Neural cell (in vitro differentiated cells): ENCODE data around the gene STX8. TPM values are rescaled to one million over a fixed set of nuclear protein-coding genes. Genes with fewer than 3 reads are reported as not detected.

Source experiments
- H2AFZ ChIP-seq: fragments of 200-600, 300-800 bp; sonication (generic), shearing (Covaris generic); 2 replicates; pipeline ENCODE4 v1.6.0; 2014; ENCODE audit warnings: low read depth, mild to moderate bottlenecking, antibody characterized with exemption, low read length, moderate library complexity
- H3F3A ChIP-seq: fragments of 200-600 bp; shearing (Covaris generic); 2 replicates; pipeline ENCODE4 v1.6.1; 2016; ENCODE audit warnings: mild to moderate bottlenecking, moderate library complexity, mixed read lengths, antibody characterized with exemption, low read length; ENCODE audit not compliant: insufficient read depth, poor library complexity, severe bottlenecking
- H3K27ac ChIP-seq: fragments of 200-600, 300-800 bp; sonication (generic), shearing (Covaris generic); 2 replicates; pipeline ENCODE4 v1.5.1; 2014; ENCODE audit warnings: mild to moderate bottlenecking, low read length, moderate library complexity
- H3K27me3 ChIP-seq: fragments of 300-800, 200-600 bp; sonication (generic), shearing (Covaris generic); 2 replicates; pipeline ENCODE4 v1.6.0; 2014; ENCODE audit warnings: mild to moderate bottlenecking, low read depth, low read length, moderate library complexity; ENCODE audit not compliant: insufficient read depth
- H3K36me3 ChIP-seq: fragments of 300-800, 200-600 bp; sonication (generic), shearing (Covaris generic); 2 replicates; pipeline ENCODE4 v1.5.1; 2014; ENCODE audit warnings: mild to moderate bottlenecking, antibody characterized with exemption, low read length, moderate library complexity; ENCODE audit not compliant: insufficient read depth
- H3K4me2 ChIP-seq: fragments of 300-800, 200-600 bp; sonication (generic), shearing (Covaris generic); 2 replicates; pipeline ENCODE4 v1.6.0; 2014; ENCODE audit warnings: mild to moderate bottlenecking, low read length
- H3K4me3 ChIP-seq: fragments of 300-800, 200-600 bp; sonication (generic), shearing (Covaris generic); 2 replicates; pipeline ENCODE4 v1.5.1; 2014; ENCODE audit warnings: mild to moderate bottlenecking, low read length, moderate library complexity
- H3K79me2 ChIP-seq: fragments of 200-600 bp; shearing (Covaris generic); replicated peaks from 2 replicates; pipeline ENCODE4 v1.6.0; 2014; ENCODE audit warnings: mild to moderate bottlenecking, low read length, moderate library complexity; ENCODE audit not compliant: insufficient read depth
- H3K9ac ChIP-seq: fragments of 300-800, 200-600 bp; sonication (generic), shearing (Covaris generic); 2 replicates; pipeline ENCODE4 v1.6.1; 2016; ENCODE audit warnings: mild to moderate bottlenecking, low read length, mixed read lengths
- H3K9me2 ChIP-seq: fragments of 200-600 bp; shearing (Covaris generic); 2 replicates; pipeline ENCODE4 v1.6.1; 2016; ENCODE audit warnings: mild to moderate bottlenecking, low read length, mixed read lengths; ENCODE audit not compliant: insufficient read depth
- H3K9me3 ChIP-seq: fragments of 200-600, 300-800 bp; sonication (generic), shearing (Covaris generic); 2 replicates; pipeline ENCODE4 v1.6.1; 2016; ENCODE audit warnings: mild to moderate bottlenecking, mixed run types, low read length, moderate library complexity, mixed read lengths
- H4K20me1 ChIP-seq: fragments of 200-600 bp; shearing (Covaris generic); 2 replicates; pipeline ENCODE4 v1.6.1; 2016; ENCODE audit warnings: mild to moderate bottlenecking, mixed run types; ENCODE audit not compliant: insufficient read depth
- CTCF ChIP-seq: fragments of 450-650 bp; IDR thresholded peaks from 2 replicates; pipeline ENCODE4 v1.5.1; 2014; ENCODE audit warnings: antibody characterized with exemption, mild to moderate bottlenecking, moderate library complexity; ENCODE audit not compliant: poor library complexity, severe bottlenecking
- EP300 ChIP-seq: fragments of 450-650 bp; conservative IDR thresholded peaks from 2 replicates; pipeline ENCODE4 v1.6.1; 2014; ENCODE audit warnings: antibody characterized with exemption, mild to moderate bottlenecking, moderate library complexity; ENCODE audit not compliant: poor library complexity, severe bottlenecking
- EZH2 ChIP-seq: fragments of 200-600, 300-800 bp; shearing (Covaris generic), sonication (generic); IDR thresholded peaks from 2 replicates; pipeline ENCODE4 v1.6.1; 2014; ENCODE audit warnings: antibody characterized with exemption, low read length, borderline replicate concordance, mild to moderate bottlenecking; ENCODE audit not compliant: insufficient read depth, poor library complexity, severe bottlenecking
- MXI1 ChIP-seq: fragments of 450-650 bp; conservative IDR thresholded peaks from 2 replicates; pipeline ENCODE4 v1.6.1; 2014; ENCODE audit warnings: antibody characterized with exemption, mild to moderate bottlenecking; ENCODE audit not compliant: poor library complexity, severe bottlenecking
- POLR2AphosphoS5 ChIP-seq: IDR thresholded peaks from 2 replicates; pipeline ENCODE4 v1.6.1; 2012
- RAD21 ChIP-seq: fragments of 450-650 bp; conservative IDR thresholded peaks from 2 replicates; pipeline ENCODE4 v1.6.1; 2014; ENCODE audit warnings: antibody characterized with exemption, mild to moderate bottlenecking, moderate library complexity
- SMC3 ChIP-seq: fragments of 450-650 bp; conservative IDR thresholded peaks from 2 replicates; pipeline ENCODE4 v1.6.1; 2014; ENCODE audit warnings: antibody characterized with exemption, mild to moderate bottlenecking, moderate library complexity; ENCODE audit not compliant: poor library complexity
- TAF1 ChIP-seq: IDR thresholded peaks from 2 replicates; pipeline ENCODE4 v1.6.1; 2012; ENCODE audit warnings: low read depth
- polyA plus RNA-seq: library from polyadenylated mRNA; depleted of rRNA; stranded (reverse); fragments of >200 nt; gene quantifications from 2 replicates; pipeline ENCODE4 v1.2.3, GENCODE V29; 2014
- TF ChIP-seq, protein P1 (sequence below): IDR thresholded peaks from 2 replicates; pipeline ENCODE4 v1.6.1; 2012; ENCODE audit warnings: borderline replicate concordance

The STX8 gene
- polyA plus RNA-seq, 1 donor from 2014 or later, result 100 TPM

GRCh38 chr17:9521062-9521461, 54.6 kb downstream of the STX8 start:
- TF ChIP-seq POLR2AphosphoS5 (no peak), RAD21 (no peak), EP300 (no peak), TAF1 (no peak), EZH2 (no peak)
- TF ChIP-seq, protein P1, sequence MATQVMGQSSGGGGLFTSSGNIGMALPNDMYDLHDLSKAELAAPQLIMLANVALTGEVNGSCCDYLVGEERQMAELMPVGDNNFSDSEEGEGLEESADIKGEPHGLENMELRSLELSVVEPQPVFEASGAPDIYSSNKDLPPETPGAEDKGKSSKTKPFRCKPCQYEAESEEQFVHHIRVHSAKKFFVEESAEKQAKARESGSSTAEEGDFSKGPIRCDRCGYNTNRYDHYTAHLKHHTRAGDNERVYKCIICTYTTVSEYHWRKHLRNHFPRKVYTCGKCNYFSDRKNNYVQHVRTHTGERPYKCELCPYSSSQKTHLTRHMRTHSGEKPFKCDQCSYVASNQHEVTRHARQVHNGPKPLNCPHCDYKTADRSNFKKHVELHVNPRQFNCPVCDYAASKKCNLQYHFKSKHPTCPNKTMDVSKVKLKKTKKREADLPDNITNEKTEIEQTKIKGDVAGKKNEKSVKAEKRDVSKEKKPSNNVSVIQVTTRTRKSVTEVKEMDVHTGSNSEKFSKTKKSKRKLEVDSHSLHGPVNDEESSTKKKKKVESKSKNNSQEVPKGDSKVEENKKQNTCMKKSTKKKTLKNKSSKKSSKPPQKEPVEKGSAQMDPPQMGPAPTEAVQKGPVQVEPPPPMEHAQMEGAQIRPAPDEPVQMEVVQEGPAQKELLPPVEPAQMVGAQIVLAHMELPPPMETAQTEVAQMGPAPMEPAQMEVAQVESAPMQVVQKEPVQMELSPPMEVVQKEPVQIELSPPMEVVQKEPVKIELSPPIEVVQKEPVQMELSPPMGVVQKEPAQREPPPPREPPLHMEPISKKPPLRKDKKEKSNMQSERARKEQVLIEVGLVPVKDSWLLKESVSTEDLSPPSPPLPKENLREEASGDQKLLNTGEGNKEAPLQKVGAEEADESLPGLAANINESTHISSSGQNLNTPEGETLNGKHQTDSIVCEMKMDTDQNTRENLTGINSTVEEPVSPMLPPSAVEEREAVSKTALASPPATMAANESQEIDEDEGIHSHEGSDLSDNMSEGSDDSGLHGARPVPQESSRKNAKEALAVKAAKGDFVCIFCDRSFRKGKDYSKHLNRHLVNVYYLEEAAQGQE, result no peak
- Histone ChIP-seq H3K9ac (no peak overlapping the region), H3K9me3 (no peaks in the 10 kb centered on the region), H3F3A (no peaks in the 10 kb centered on the region), H3K79me2 (no peaks in the 10 kb centered on the region), H4K20me1 (no peaks in the 10 kb centered on the region), H3K27me3 (no peaks in the 10 kb centered on the region), H3K4me3 (no peak overlapping the region), H2AFZ (no peak overlapping the region), H3K9me2 (no peaks in the 10 kb centered on the region), H3K4me2 (no peak overlapping the region), H3K27ac (no peak overlapping the region), H3K36me3 (no peaks in the 10 kb centered on the region)

DNA sequence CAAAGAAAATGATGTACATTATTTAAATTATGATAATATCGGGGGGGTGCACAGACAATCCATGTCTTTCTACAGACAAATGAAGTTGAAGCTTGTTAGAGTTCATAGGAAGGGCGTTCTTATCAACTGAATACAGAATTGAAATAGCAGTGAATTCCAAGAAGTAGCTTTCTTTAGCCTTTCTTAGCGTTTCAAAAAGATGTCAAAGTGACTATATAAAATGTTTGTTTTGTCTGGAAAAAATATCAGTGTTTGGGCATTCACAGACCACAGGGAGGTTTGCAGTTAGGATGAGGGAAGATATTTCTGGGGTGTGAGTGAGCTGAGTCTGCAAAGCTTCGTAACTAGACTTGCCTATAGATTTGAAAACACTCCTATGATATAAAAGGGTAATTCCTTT, 55.0 kb downstream of the STX8 start:
- H4K20me1 ChIP-seq, result no peaks in the 10 kb centered on the region
- H3K9ac ChIP-seq, result no peak overlapping the region
- no peaks in the 10 kb centered on the region for H3K27me3 ChIP-seq
- no peaks in the 10 kb centered on the region for H3K9me3 ChIP-seq
- no peak overlapping the region for H2AFZ ChIP-seq
- no peak overlapping the region for H3K4me3 ChIP-seq
- no peak overlapping the region for H3K27ac ChIP-seq
- no peaks in the 10 kb centered on the region for H3K79me2 ChIP-seq
- H3K4me2 ChIP-seq, result no peak overlapping the region
- no peaks in the 10 kb centered on the region for H3K9me2 ChIP-seq
- H3K36me3 ChIP-seq, result no peaks in the 10 kb centered on the region
- H3F3A ChIP-seq, result no peaks in the 10 kb centered on the region
- no peak for TF ChIP-seq POLR2AphosphoS5
- TF ChIP-seq SMC3, result no peak
- TF ChIP-seq RAD21, result no peak
- TF ChIP-seq TAF1, result no peak
- TF ChIP-seq MXI1, result no peak
- TF ChIP-seq EP300, result no peak
- no peak for TF ChIP-seq CTCF
- no peak for TF ChIP-seq EZH2
